Uterus (tissue), 4 donors: Measurements from ENCODE around the gene RNF115. TPM values are rescaled to one million over a fixed set of nuclear protein-coding genes. Genes with fewer than 3 reads are reported as not detected.
A peak's percentile ranks its signal among the peaks of the same experiment; 100 is the strongest.

Experiments
- DNase-seq, 2 donors: peaks; one replicate each; pipeline ENCODE4 v3.0.0-alpha.2; 2019 to 2020
- H3K27ac ChIP-seq, 2 donors: fragments of 200-600 bp; sonication (generic); 1 replicate in 1 of 2; 2 replicates in 1 of 2; pipeline ENCODE4 v1.5.1; 2016 to 2018
- H3K27me3 ChIP-seq, 2 donors: fragments of 200-600 bp; sonication (generic); one replicate each; pipeline ENCODE4 v1.5.1; 2018 to 2019; ENCODE audit warnings: control low read depth in 1 of 2
- H3K36me3 ChIP-seq, 2 donors: fragments of 200-600 bp; sonication (generic); one replicate each; pipeline ENCODE4 v1.5.1; 2019; ENCODE audit warnings: control low read depth in 1 of 2
- H3K4me1 ChIP-seq, 2 donors: fragments of 200-600 bp; sonication (generic); one replicate each; pipeline ENCODE4 v1.5.1; 2018 to 2019; ENCODE audit warnings: control low read depth in 1 of 2
- H3K4me3 ChIP-seq, 2 donors: fragments of 200-600 bp; sonication (generic); 1 replicate in 1 of 2; 2 replicates in 1 of 2; pipeline ENCODE4 v1.5.1; 2018 to 2019; ENCODE audit warnings: mild to moderate bottlenecking in 1 of 2
- H3K9me3 ChIP-seq, 2 donors: fragments of 200-600 bp; sonication (generic); one replicate each; pipeline ENCODE4 v1.5.1; 2019; ENCODE audit warnings: control low read depth in 1 of 2
- POLR2A ChIP-seq, 2 donors: fragments of 450-650 bp; IDR thresholded peaks; one replicate each; pipeline ENCODE4 v1.6.1; 2016; ENCODE audit warnings: antibody characterized with exemption in 2 of 2, mild to moderate bottlenecking in 1 of 2, moderate library complexity in 1 of 2
- intact Hi-C: fragments of 100-400 bp; cut with DNase I; formaldehyde crosslinking; loops from one replicate; pipeline ENCODE4 v1.15.1; 2023; ENCODE audit warnings: low total_unique reads
- total RNA-seq, 4 donors: library from RNA; depleted of rRNA in 3 of 4; stranded (reverse); fragments of >200 nt in 3 of 4; gene quantifications; one replicate each; pipeline versions ENCODE4 v1.1.0 to v1.2.4, GENCODE V29; 2014 to 2023
- TF ChIP-seq, protein P1 (sequence below), 4 experiments: fragments of 200-600 bp in 2 of 4; fragments of 450-650 bp in 2 of 4; sonication (generic) in 2 of 4; IDR thresholded peaks; one replicate each; pipeline ENCODE4 v1.5.1; 2016 to 2019; ENCODE audit warnings: antibody characterized with exemption in 4 of 4, mild to moderate bottlenecking in 2 of 4, moderate library complexity in 1 of 4
- donor health status: DM: yes; HTN: yes; CAD: no.

Gene RNF115
- total RNA-seq, 4 donors from 2014 or later: 18.8 to 33.4 (median 27.8) TPM

DNA sequence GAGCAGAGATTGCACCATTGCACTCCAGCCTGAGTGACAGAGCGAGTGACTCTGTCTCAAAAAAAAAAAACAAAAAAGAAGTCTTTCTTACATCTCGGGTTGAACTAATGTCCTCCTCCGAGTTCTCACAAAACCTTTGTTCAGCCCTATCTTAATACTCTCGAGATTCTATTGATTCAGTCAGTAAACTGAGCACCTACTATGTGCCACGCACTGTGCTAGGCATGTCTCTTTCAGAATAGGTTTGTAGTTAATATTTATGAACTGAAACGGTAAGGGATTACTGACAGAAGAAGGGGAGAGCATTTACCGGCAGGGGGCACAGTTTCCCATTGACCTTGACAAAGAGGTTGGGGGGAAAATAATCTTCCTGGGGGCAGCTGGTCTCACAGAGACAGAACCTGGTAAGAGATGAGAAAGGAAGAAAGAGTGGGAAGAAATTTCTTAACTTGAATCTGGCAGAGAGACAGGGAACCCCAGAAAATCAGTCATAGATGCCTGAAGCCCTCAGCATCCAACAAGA, 31.6 kb upstream of the RNF115 start:
- no peak overlapping the region for H3K27ac ChIP-seq
- H3K4me3 ChIP-seq: no peak overlapping the region
- H3K27me3 ChIP-seq: no peaks in the 10 kb centered on the region
- TF ChIP-seq POLR2A (IDR thresholded peaks at IDR 0.05): no peak
- TF ChIP-seq, protein P1, sequence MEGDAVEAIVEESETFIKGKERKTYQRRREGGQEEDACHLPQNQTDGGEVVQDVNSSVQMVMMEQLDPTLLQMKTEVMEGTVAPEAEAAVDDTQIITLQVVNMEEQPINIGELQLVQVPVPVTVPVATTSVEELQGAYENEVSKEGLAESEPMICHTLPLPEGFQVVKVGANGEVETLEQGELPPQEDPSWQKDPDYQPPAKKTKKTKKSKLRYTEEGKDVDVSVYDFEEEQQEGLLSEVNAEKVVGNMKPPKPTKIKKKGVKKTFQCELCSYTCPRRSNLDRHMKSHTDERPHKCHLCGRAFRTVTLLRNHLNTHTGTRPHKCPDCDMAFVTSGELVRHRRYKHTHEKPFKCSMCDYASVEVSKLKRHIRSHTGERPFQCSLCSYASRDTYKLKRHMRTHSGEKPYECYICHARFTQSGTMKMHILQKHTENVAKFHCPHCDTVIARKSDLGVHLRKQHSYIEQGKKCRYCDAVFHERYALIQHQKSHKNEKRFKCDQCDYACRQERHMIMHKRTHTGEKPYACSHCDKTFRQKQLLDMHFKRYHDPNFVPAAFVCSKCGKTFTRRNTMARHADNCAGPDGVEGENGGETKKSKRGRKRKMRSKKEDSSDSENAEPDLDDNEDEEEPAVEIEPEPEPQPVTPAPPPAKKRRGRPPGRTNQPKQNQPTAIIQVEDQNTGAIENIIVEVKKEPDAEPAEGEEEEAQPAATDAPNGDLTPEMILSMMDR (IDR thresholded peaks at IDR 0.05): no peak
- no peaks in the 10 kb centered on the region for H3K9me3 ChIP-seq
- peaks cover 0 to 6% of the 10 kb centered on the region in 2 donors for H3K4me1 ChIP-seq
- no peaks in the 10 kb centered on the region for H3K36me3 ChIP-seq
- DNase-seq: no peak
- intact Hi-C loops: no loop called here

DNA sequence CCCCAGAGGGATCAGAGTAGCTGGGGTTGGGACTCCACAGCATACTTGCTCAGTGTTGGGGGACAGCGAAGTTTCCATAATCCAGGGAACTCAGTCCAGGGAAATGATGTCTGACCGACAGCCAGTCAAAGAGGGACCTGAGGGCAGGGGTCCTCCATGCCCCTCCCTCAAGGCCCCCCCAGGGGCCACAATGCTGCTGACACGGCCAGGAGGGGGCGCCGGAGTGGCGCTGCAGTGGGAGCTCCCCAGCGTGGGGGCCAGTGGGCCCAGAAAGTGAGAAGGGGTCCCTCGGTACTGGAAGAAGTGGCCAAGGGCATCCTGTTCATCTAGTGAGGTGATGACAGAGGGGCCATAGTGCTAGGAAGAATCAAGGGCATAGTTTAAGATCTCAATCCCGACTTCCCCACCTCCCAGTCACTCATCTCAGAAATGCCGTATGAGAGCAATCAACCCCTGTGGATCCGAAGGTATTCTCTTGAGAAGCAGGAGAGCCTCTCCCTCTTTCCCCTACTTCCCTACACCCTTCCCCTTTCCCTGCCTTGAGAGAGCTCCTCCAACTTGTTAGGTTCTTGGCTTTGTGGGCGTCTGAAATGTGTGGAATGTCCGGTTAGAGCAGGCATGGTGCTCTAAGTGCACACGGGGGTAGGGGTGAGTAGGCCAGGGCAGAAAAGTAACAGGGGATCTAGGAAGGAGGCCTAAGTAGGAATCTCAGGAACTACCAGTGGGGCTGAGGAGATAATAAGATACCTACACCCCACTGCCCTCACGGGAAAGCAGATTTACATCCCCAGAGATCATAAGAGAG, 25.7 kb upstream of the RNF115 start:
- Histone ChIP-seq H3K4me3 (no peak overlapping the region), H3K27me3 (no peaks in the 10 kb centered on the region), H3K4me1 (peaks cover 0 to 3% of the 10 kb centered on the region in 2 donors), H3K36me3 (no peaks in the 10 kb centered on the region), H3K9me3 (no peaks in the 10 kb centered on the region), H3K27ac (peak overlapping the region in 1 of 2 donors; percentile 0)
- intact Hi-C loops: no loop called here
- TF ChIP-seq POLR2A (IDR thresholded peaks at IDR 0.05): no peak
- TF ChIP-seq, protein P1 (IDR thresholded peaks at IDR 0.05): no peak
- no peak for DNase-seq

DNA sequence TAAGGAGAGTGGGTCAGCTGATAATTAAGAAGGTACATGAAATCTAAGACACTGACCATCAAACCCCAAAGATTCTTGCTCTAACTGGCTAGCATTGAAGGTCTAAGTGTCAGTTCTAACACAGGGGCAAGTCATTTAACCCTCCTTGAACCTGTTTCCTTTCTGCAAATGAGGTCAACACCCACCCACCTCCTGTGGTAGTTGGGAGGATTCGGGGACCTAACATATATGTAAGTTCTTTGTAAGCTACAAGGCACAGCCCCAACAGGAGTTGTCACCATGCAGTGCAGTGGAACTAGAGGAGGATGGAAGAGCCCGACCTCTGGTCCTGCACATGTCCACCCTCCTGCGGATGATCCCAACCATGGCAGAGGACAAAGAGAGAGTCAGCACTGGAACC, 23.9 kb upstream of the RNF115 start:
- intact Hi-C loops: no loop called here
- Histone ChIP-seq H3K27me3 (no peaks in the 10 kb centered on the region), H3K4me3 (no peak overlapping the region), H3K4me1 (peaks cover 0 to 3% of the 10 kb centered on the region in 2 donors), H3K36me3 (no peaks in the 10 kb centered on the region), H3K27ac (no peak overlapping the region), H3K9me3 (no peaks in the 10 kb centered on the region)
- no peak for DNase-seq
- TF ChIP-seq POLR2A (IDR thresholded peaks at IDR 0.05): no peak
- TF ChIP-seq, protein P1 (IDR thresholded peaks at IDR 0.05): no peak

DNA sequence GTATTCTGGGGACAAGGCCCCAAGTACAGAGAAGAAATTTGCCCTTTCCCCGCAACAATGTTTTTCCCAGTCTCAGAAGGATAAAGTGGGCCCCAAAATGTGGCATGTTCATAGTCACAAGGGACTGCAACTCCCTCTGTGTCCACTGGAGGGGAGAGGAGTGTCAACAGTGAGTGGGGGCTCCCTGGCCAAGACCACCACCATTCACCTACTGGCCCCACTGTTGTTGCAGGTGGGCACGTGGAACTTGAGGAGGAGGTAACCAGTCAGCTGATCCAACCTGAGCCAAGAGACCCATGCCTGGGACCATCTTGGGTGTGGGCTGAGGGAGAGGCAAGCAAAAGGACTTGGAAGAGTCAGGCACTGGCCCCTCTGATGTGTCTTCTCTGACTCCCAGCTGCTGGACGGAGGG, 22.3 kb upstream of the RNF115 start:
- DNase-seq: no peak
- H3K4me1 ChIP-seq: peaks cover 0 to 3% of the 10 kb centered on the region in 2 donors
- TF ChIP-seq POLR2A (IDR thresholded peaks at IDR 0.05): no peak
- TF ChIP-seq, protein P1 (IDR thresholded peaks at IDR 0.05): peak in 3 of 4 experiments; percentile 39 to 53 (median 49)
- intact Hi-C loops: no loop called here
- no peaks in the 10 kb centered on the region for H3K36me3 ChIP-seq
- H3K9me3 ChIP-seq: no peaks in the 10 kb centered on the region
- peak overlapping the region in 1 of 2 donors; percentile 42 for H3K4me3 ChIP-seq
- peak overlapping the region; percentile 84 for H3K27ac ChIP-seq
- H3K27me3 ChIP-seq: no peaks in the 10 kb centered on the region

DNA sequence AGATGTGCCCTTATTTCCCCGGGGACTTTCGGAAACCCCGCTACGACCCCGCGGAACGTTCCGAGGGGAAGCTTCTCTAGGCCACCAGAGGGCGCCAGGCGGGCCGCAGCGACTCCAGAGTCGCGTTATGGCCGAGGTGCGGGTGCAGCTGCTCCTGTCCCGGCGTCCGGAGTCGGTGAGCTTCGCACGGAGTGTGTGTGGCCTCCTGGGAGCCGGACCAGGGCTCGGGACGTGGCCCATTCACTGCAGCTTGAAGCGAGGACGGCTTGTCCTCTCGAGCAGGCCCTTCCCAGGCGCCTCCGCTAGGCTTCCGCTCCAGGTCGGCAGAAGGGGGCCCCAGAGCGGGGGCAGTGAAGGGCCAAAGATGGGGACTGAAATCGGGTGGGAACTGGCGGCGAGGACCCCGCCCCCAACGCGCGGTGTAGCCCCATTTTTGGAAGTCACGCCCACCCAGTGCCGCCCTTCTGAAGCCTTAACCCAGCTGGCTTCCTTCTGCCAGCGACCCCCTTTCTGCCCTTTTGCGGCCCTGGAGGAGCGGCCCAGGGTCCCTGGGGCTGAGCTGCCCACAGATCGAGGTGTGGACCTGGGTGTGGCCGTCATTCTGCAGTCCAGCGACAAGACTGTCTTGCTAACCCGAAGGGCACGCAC, 21.7 kb upstream of the RNF115 start, which contains the start of gene NUDT17:
NUDT17 (plus strand) TSS at position 117 of the 648 bp plus-strand sequence; CDS start at position 128, 11 bp downstream.
- Histone ChIP-seq H3K4me3 (peak within 1 kb of the TSS; percentile 42 to 48), H3K4me1 (peaks cover 0 to 3% of the 10 kb centered on the region in 2 donors), H3K27ac (peak within 1 kb of the TSS; percentile 84), H3K36me3 (no peaks in the 10 kb centered on the region), H3K27me3 (no peaks in the 10 kb centered on the region), H3K9me3 (no peaks in the 10 kb centered on the region)
- intact Hi-C loops: no loop called here
- TF ChIP-seq, protein P1 (IDR thresholded peaks at IDR 0.05): peak; percentile 80 to 96 (median 90)
- no peak for TF ChIP-seq POLR2A (IDR thresholded peaks at IDR 0.05)
- peak; percentile 76 to 78 for DNase-seq
